ENCODE results near the gene LPP.

GRCh38 chr3:188660415-188660814, 506.5 kb downstream of the LPP start:
- TF ChIP-seq CTCF (conservative IDR thresholded peaks at IDR 0.05) (no peak), EZH2 (IDR thresholded peaks at IDR 0.05; ENCODE audit: low read depth) (no peak)

Measured in PC-9 (cell line).